Stimulated activated CD8-positive, alpha-beta memory T cell treated with anti-CD3 and anti-CD28 coated beads, Interleukin-12 subunit alpha, Interleukin-12 subunit beta, amount 100 ng/mL, for 24 hours (primary cell): ENCODE measurements around the gene S100B.

ENCODE experiments used
- DNase-seq: peaks from one replicate; pipeline ENCODE4 v3.0.0-alpha.2; 2020; ENCODE audit errors: extremely low read depth

S100B gene

DNA sequence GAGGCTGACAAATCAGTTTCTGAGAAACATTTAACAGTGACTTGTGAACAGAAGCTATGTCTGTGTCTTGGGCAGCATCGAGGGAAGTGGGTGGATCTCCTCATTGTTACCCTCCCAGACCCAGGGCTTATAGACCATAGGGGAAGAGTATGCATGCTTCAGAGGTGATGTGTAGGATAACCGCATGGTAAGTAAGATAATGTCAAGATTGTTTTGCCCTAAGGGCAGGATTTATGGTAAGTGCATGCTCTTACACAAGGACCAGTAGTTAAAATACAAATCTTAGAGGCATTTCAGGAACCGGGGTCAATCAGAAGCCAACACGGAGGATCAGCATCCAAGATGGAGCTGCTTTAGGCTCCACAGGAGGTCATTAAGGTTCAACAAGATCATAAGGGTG is 22.8 kb upstream of the S100B start:
- DNase-seq, result no peak

DNA sequence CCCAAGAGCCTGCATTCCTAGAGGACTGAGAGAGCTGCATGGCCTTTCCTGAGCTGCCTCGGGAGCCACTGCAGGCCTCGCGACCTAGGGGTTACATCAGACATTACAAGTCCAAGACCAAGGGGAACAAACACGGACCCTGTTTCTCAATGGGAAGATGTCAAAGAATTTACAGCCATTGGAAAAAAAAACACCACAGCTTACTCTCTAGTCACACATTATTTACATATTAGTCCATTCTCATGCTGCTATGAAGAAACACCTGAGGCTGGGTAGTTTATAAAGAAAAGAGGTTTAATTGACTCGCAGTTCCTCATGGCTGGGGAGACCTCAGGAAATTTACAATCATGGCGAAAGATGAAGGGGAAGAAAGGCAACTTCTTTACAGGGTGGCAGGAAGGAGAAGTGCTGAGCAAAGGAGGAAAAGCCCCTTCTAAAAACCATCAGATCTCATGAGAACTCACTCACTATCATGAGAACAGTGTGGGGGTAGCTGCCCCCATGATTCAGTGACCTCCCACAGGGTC is 22.2 kb upstream of the S100B start:
- DNase-seq, result no peak

DNA sequence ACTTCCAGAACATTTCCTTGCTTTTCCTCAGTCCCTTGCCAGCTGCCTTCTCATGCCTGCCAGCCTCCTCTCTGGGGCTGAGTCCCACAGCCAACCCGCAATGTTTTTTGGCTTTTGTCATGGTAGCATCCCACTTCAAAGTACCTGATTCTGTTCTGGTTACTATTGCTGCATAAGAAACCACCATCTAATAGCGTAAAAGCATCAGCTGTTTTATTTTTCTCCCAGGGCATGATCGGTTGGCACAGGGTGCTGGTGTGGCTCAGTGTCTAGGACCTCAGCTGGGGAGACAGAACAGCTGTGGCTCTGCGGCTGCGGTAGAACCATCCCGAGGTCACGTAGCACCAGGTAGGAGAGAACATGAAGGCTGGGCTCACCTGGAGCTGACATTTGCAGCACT is 21.7 kb upstream of the S100B start:
- DNase-seq, result no peak

DNA sequence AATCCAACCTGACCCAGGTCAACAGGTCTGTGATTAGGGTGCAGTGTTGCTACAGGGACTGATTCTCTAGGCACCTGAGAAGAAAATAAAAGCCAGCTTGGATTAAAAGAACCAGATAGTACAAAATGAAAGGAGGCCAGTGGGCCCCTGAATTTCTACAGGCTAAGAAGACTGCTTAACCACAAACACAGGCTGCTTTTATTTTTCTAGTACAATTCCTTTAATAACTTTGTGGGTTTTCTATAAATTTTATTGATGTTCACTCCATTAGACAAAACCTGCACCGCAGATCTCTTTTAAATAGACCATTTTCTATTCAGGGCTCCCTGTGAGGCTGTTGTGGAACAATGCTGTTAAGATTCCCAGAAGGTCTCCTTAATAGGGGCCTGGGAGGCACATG is 20.9 kb upstream of the S100B start:
- DNase-seq, result no peak

DNA sequence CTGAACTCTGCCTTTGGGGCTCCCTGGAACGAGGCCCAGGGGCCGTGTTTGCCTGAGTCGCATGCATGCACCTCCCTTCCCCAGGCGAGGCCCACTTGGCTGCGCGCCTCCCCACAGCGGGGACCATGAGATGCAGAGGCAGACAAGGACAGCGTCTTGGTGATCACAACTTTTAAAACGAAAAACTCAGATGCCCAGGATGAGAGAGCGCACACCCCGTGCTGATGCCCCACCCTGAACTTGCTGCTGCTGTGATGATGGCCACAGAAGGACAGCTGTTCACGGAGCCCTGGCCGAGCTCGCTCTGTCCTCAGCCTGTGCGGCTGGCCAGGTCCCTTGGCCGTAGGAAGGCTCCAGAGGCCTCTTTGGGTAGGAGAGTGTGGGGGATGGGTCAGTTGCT is 19.2 kb upstream of the S100B start:
- DNase-seq, result no peak

DNA sequence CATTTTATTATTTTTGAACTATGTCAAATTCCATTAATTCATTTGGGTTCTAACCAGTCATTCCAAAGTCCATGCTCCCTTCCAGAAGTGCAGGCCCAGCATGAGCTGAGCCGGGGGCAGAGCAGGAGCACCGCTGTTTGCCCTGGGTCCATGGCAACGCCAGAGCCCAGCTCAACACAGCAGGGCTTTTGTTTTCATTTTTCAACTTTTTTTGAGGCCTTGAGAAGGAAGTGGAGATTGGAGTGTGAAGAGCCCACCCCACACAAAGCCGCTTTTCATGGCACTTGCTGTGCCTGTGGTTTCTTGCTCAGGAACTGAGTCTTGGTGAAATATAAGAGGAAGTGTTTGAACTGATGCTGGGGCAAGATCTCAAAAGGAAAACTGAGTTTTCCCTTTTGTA is 17.3 kb upstream of the S100B start:
- no peak for DNase-seq

DNA sequence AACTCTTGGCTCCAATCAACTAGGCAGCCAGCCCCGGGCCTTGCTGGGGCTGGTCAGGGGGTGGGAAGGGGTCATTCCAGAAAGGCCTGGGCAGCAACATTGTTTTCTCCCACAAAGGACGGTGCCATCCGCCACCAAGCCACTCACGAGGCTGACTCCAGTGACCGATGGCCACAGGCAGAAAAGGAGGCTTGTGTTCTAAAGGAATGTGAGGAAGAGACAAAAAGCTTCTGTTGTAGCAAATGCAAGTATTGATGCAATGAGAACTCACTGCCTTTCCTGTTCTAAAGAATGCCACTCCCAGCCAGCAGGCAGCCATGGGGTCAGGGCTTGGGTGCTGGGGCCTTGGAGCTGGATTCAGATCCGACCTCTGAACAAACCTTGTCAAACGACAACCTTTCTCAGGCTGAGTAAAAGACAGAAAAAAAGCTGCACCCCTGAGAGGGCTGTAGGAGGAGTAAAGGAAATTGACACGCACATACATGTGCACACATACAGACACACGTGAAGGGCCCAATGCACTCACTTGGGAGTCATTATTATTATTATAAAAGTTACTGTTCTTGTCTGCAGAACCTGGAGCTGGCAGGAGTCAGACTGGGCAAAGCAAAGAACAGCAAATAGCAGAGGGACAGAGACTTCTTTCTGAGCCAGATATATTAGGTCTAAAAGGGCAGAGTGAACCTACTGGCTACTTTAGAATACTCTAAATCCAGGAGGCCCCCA is 16.7 kb upstream of the S100B start:
- no peak for DNase-seq

DNA sequence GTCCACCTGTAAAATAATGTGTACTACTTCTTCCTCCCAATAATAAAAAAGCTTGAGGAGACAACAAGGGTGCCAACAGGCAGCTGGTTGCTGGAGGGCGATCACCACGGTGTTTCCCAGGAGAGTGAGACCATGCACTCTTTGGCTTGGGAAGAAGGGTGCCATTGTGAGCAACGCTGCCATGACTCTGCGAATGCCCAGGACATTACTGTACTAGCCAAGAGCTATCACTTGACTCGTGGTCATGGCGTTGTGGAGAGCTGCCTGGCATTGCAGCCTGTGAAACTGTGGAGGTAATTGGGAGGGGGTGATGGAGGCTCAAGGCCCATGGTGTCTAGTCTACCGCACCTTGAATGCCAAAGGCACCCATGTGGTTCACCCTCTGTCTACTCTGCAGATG is 16.0 kb upstream of the S100B start:
- DNase-seq, result no peak

DNA sequence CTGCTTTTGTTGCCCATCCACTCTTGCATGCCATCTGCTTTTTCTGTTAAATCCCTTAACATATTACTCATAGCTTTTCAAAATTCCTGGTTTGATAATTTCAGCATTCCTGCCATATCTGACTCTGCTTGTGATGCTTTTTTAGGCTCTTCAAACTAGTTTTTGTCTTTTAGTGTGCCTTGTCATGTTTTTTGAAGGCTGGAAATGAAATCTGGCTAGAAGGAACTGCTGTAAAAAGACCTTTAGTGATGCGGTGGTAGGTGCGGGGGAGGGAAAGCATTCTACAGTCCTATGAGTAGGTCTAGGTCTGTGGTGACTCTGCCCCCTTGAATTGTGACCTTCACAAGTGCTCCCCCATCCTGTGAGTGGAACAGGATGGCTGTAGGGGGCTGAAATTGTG is 15.0 kb upstream of the S100B start:
- DNase-seq, result no peak

DNA sequence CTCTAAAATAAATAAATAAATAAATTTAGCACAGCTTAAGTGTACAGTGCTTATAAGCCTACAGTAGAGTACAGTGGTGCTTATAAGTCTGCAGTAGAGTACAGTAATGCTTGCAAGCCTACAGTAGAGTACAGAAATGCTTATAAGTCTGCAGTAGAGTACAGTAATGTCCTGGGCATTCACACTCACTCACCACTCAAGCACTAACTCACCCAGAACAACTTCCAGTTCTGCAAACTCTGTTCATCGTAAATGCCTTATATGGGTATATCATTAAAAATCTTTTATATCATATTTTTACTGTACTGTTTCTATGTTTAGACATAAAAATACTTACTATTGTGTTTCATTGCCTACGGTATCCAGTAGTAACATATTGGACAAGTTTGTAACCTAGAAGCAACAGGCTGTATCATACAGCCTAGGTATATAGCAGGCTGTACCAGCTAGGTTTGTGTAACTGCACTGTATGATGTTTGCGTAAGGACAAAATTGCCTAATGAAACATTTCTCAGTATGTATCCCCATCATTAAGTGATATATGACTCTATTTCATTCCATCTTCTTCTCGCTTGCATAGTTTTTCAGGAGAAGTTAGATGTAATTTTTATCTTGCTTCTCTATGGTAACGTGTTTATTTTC is 14.0 kb upstream of the S100B start:
- DNase-seq, result no peak

DNA sequence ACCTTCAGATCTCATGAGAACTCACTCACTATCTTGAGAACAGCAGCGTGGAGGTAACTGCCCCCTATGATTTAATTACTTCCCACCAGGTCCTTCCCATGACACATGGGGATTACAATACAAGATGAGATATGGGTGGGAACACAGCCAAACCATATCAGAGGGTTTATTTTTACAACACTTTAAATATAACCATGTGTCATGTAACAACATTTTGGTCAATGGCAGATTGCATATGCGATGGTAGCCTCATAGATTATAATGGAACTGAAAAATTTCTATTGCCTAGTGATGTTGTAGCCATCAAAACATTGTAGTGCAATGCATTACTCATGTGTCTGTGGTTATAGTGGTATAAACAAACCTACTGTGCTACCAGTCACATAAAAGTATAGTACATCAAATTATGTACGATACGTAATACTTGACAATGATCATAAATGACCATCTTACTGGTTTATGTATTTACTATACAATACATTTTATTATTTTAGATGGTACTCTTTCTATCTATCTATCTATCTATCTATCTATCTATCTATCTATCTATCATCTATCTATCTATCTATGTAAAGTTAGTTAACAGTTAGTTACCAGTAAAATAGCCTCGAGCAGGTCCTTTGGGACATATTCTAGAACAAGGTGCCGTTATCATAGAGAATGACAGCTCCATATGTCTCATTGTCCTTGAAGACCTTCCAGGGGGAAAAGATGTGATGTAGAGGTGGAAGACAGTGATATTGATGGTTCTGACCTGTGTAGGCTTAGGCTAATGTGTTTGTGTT is 12.6 kb upstream of the S100B start:
- DNase-seq, result no peak

DNA sequence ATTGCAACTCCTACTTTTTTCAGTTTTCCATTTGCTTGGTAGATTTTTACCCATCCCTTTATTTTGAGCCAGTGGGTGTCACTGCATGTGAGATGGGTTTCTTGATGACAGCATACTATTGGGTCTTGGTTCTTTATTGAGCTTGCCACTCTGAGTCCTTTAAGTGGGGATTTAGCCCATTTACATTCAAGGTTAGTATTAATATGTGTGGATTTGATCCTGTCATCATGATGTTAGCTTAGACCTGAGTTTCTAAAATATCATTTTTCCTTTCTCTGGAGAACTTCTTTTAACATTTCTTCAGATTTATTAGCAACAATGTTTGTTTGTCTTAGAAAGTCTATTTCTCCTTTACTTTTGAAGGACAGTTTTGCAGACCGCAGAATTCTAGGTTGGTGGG is 11.8 kb upstream of the S100B start:
- no peak for DNase-seq

DNA sequence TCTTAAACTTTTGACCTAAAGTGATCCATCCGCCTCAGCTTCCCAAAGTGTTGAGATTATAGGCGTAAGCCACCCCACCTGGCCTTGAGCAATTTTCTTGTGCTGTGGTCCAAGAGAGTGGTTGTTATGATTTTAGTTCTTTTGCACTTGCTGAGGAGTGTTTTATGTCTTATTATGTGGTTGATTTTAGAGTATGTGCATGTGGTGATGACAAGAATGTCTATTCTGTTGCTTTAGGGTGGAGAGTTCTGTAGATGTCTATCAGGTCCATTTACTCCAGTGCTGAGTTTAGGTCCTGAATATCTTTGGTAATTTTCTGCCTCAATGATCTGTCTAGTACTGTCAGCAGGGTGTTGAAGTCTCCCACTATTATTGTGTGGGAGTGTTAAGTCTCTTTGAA is 11.2 kb upstream of the S100B start:
- DNase-seq, result no peak

DNA sequence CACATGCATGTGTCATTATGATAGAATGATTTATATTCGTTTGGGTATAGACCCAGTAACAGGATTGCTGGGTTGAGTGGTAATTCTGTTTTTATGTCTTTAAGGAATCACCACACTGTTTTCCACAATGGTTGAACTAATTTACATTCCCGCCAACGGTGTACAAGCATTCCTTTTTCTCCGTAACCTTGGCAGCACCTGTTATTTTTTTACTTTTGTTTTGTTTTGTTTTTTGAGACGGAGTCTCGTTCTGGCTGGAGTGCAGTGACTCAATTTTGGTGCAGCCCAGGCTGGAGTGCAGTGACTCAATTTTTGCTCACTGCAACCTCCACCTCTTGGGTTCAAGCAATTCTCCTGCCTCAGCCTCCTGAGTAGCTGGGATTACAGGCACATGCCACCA is 8.5 kb upstream of the S100B start:
- DNase-seq, result no peak

DNA sequence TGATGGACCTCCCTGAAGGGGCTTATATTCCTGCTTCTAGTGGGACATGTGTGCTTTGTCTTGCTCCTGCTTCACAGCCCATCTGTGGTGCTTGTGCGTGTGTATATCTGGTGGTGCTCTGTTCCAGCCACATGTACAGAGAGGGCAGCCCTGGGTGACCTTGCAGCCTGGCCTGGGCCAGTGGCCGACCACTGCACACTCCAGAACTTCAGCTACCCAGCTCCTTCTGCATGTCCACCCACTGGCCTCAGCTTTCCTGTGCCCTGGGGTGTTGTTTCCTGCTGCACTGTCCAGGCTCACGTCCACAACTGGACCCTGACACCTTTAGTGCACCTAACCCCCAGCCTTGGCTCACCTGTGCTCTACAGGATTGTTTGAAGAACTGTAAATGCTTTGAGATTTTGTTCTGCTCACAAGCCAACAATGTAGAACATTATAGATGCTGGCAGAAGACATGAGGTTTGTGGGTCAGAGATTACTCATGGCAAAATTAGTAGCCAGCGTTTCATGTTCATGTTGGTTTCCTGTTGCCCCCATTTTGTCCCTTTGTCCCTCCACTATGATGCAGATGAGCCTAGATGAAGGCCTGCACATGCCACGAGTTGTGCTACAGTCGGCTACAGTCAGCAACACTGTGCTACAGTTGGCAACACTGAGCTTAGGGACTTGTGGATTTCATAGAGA is 5.3 kb upstream of the S100B start:
- DNase-seq, result no peak

DNA sequence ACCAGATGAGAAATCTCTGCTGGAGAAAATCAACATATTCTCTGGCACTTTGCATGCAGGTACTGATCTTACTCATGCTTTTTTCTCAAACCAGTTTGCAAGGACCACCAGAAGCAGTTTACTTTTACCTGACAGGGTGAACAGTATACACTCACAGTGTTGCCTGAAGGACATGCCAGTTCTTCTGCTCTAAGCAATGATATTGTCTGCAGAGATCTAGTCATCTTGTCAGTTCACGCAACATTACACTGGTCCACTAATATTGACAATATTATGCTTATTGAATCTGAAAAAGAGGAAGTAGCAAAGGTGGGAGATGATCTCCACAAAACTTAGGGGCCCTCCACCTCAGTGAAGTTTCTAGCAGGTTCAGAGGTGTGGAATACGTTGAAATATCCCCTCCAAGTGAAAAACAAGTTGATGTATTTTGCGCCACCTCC is 3.8 kb upstream of the S100B start:
- no peak for DNase-seq

DNA sequence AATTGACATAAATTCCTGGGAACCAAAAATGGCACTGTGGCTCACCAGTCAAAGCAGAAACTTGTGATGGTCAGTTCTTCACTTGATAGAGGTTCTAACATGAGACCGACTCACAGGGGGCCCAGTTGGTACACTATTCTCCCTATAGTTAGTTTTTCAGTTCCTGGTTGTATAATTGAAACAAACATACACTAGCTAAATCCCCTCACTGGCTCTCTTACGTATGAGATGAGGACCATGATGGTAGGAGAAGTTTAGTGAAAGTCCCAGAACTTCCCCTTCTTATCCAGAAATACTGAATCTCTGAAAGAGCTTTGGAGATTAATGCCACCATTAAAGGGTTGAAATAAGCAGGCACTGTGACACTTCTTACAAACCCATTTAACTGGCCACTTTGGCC is 2.8 kb upstream of the S100B start:
- DNase-seq, result no peak

DNA sequence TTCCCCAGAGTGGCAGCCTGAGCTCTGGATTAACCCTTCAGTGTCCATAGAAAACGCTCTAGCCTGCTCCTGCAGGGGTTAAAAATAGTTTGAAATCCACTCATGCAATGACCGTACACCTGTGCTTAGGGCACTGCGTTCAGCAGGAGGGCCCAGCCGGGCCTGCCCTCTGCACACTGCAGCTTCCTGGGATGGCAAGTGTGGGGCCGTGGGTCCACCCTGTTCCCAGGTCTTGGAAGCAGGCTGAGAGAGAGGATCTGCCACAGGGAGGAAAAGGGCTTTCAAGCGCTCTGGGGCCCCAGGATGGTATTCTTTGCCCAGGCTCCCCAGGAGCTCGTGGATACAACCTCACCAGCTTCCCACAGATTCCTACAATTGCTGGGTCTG is 1.5 kb upstream of the S100B start:
- no peak for DNase-seq

DNA sequence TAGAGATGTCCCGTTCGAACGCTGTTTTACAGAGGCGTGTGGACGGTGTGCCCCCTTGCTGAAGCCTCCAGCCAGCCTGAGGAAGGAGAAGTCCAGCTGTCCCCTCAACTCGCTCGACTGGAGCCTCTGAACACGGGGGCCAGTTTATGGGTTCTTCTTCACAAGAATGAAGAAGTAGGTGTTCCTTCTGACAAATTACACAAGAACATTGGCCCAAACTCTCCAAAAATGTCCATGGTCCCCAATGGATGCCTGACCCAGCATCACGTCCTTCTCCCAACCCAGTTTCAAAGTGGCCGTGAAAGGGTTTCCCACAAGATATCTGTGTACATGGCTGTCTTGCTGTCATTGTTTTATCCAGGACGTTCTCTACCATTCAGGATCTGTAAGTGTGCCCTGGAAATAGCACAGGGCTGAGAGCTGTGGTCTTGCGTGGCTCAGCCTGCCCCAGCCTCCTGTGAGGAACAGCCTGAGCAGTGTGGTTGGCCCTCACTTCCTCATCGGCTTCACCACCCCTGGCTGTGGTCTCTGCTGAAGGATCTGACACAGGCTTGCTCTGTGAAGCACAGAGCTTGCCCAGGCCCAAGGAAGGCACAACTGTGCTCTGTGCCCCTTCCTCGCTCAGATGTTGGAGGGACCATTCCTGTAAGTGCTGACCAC is 1.0 kb upstream of the S100B start:
- DNase-seq, result no peak

DNA sequence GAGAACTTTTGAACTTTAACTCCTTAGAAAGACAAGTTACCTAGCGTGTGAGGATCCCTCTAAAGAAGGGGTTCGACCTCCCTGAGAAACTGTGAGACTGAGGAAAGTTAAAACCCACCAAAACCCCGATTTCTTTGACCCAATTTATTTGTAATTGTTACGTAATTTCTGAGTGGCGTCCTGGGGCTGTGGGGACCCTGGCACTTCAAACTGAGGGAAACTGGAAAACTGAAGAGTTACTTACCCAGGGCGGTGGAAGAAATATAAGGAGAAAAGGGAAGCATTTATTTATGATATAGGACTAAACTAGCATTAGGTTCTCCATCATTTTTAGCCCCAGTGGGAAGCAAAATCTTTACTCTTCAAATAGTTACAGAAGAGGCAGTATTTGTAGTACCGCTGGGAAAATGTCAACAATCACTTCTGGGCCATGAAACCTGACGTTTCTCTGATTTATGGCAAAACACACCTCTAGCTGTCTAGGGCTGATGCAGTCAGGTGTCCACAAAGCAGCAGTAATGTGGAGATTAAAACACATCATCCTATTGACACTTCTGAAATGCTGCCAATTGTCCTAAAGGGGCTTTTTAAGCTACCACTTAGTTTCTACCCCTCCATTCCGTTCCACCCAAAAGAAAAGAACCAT is 430 bp downstream of the S100B start:
- no peak for DNase-seq

DNA sequence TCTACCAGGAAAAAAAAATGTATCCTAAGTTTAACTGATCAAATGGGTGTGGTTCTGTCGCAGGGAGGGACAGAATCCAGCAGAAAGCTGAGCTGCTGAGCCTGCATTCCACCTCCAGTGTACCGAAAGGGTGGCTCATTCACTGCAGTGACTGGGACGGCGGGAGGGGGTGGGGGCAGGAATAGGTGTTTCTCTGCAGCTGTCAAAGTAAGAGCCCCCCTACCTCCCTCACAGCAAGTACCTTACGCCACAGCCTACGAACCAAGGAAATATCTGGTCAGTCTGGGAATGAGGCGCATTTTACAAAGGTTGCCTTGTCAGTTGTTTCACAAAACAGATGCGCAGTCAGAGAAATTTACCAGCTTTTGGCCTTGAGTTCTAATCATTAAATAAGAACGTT is 1.7 kb downstream of the S100B start:
- no peak for DNase-seq
